Lower lobe of right lung (tissue), 2 donors: Measurements from ENCODE around the gene CLRN3. TPM values are rescaled to one million over a fixed set of nuclear protein-coding genes. Genes with fewer than 3 reads are reported as not detected.

Source experiments
- ATAC-seq, 2 donors: fragments of 200-7000 bp; cut with Tn5 transposase; one replicate each; pipeline ENCODE4 v1.9.1; 2020 to 2022; ENCODE audit warnings: mild to moderate bottlenecking in 2 of 2, moderate library complexity in 2 of 2
- DNase-seq: peaks from one replicate; pipeline ENCODE4 v3.0.0-alpha.2; 2020
- H3K27ac ChIP-seq: fragments of 200-600 bp; one replicate; pipeline ENCODE4 v1.8.0; 2022
- H3K27me3 ChIP-seq: fragments of 200-600 bp; one replicate; pipeline ENCODE4 v1.8.0; 2022; ENCODE audit warnings: low read depth
- H3K36me3 ChIP-seq: fragments of 200-600 bp; one replicate; pipeline ENCODE4 v1.8.0; 2022; ENCODE audit warnings: mild to moderate bottlenecking
- H3K4me1 ChIP-seq: fragments of 200-600 bp; one replicate; pipeline ENCODE4 v1.8.0; 2022
- H3K4me3 ChIP-seq: fragments of 200-600 bp; one replicate; pipeline ENCODE4 v1.8.0; 2022; ENCODE audit warnings: mild to moderate bottlenecking
- H3K9me3 ChIP-seq: fragments of 200-600 bp; one replicate; pipeline ENCODE4 v1.8.0; 2022
- CTCF ChIP-seq: fragments of 200-600 bp; IDR thresholded peaks from one replicate; pipeline ENCODE4 v1.8.0; 2022; ENCODE audit warnings: antibody characterized with exemption, mild to moderate bottlenecking
- intact Hi-C: fragments of 100-400 bp; cut with DNase I; formaldehyde crosslinking; loops from one replicate; pipeline ENCODE4 v1.11.0; 2022
- total RNA-seq: library from RNA; stranded (reverse); fragmentation: NEBNext Ultra II Directional; extraction: Animal tissue kit (Norgen Biotek cat#: 25700); gene quantifications from one replicate; pipeline ENCODE4 v1.2.1, GENCODE V29; 2021
- donor health status: DM: no; HTN: yes; CAD: no; lungs with severe emphysema.

CLRN3 gene
- total RNA-seq, 1 donor from 2014 or later = not detected

GRCh38 chr10:127863231-127863825 is 29.4 kb downstream of the CLRN3 start:
- no peaks in the 10 kb centered on the region for H3K4me1 ChIP-seq
- H3K9me3 ChIP-seq = no peaks in the 10 kb centered on the region
- TF ChIP-seq CTCF = no peak
- intact Hi-C loops = no loop called here
- ATAC-seq = no peak
- H3K27me3 ChIP-seq = no peaks in the 10 kb centered on the region
- H3K4me3 ChIP-seq = no peak overlapping the region
- no peaks in the 10 kb centered on the region for H3K36me3 ChIP-seq
- no peak for DNase-seq
- no peak overlapping the region for H3K27ac ChIP-seq

- Histone ChIP-seq H3K27me3 (no peaks in the 10 kb centered on the region), H3K27ac (no peak overlapping the region), H3K4me1 (no peaks in the 10 kb centered on the region), H3K4me3 (no peak overlapping the region), H3K36me3 (no peaks in the 10 kb centered on the region), H3K9me3 (no peaks in the 10 kb centered on the region)
- intact Hi-C loops = no loop called here
- TF ChIP-seq CTCF = no peak
- DNase-seq (no peak), ATAC-seq (no peak)
Measured at GRCh38 chr10:127860592-127860991, 32.1 kb downstream of the CLRN3 start.

GRCh38 chr10:127855976-127856375 is 36.8 kb downstream of the CLRN3 start:
- ATAC-seq (no peak), DNase-seq (no peak)
- Histone ChIP-seq H3K4me1 (peaks cover 5% of the 10 kb centered on the region), H3K36me3 (no peaks in the 10 kb centered on the region), H3K27ac (no peak overlapping the region), H3K27me3 (peaks cover 5% of the 10 kb centered on the region), H3K9me3 (no peaks in the 10 kb centered on the region), H3K4me3 (no peak overlapping the region)
- intact Hi-C loops = loop anchor here (10.0 kb wide), 1 partner anchor 141 kb away; no protein-coding TSS in a partner anchor
- no peak for TF ChIP-seq CTCF

- H3K4me1 ChIP-seq = peaks cover 5% of the 10 kb centered on the region
- no peak for ATAC-seq
- DNase-seq = no peak
- no peak overlapping the region for H3K27ac ChIP-seq
- H3K36me3 ChIP-seq = no peaks in the 10 kb centered on the region
- TF ChIP-seq CTCF = no peak
- peaks cover 5% of the 10 kb centered on the region for H3K27me3 ChIP-seq
- intact Hi-C loops = loop anchor here (10.0 kb wide), 1 partner anchor 141 kb away; no protein-coding TSS in a partner anchor
- H3K4me3 ChIP-seq = no peak overlapping the region
- no peaks in the 10 kb centered on the region for H3K9me3 ChIP-seq
Measured at GRCh38 chr10:127855591-127855881, 37.2 kb downstream of the CLRN3 start.

GRCh38 chr10:127854769-127855590 is 37.8 kb downstream of the CLRN3 start:
- Histone ChIP-seq H3K4me3 (no peak overlapping the region), H3K36me3 (no peaks in the 10 kb centered on the region), H3K27me3 (peaks cover 5% of the 10 kb centered on the region), H3K9me3 (no peaks in the 10 kb centered on the region), H3K27ac (no peak overlapping the region), H3K4me1 (peaks cover 5% of the 10 kb centered on the region)
- intact Hi-C loops = loop anchor here (10.0 kb wide), 1 partner anchor 140 kb away; no protein-coding TSS in a partner anchor
- DNase-seq (no peak), ATAC-seq (no peak)
- no peak for TF ChIP-seq CTCF
